ACHN (cell line): ENCODE data around the gene TMEM14A.
A peak's percentile ranks its signal among the peaks of the same experiment; 100 is the strongest.

Experiments used
- DNase-seq: peaks from one replicate; pipeline ENCODE4 v3.0.0-alpha.2; 2015
- in situ Hi-C: cut with HindIII; loops from 2 replicates; pipeline ENCODE4 v1.10.0; 2017; ENCODE audit warnings: low sequenced_read_pairs, low pct_ligation_motif_present, low pct_unique_long_range_greater_than_20kb

The TMEM14A gene

DNA sequence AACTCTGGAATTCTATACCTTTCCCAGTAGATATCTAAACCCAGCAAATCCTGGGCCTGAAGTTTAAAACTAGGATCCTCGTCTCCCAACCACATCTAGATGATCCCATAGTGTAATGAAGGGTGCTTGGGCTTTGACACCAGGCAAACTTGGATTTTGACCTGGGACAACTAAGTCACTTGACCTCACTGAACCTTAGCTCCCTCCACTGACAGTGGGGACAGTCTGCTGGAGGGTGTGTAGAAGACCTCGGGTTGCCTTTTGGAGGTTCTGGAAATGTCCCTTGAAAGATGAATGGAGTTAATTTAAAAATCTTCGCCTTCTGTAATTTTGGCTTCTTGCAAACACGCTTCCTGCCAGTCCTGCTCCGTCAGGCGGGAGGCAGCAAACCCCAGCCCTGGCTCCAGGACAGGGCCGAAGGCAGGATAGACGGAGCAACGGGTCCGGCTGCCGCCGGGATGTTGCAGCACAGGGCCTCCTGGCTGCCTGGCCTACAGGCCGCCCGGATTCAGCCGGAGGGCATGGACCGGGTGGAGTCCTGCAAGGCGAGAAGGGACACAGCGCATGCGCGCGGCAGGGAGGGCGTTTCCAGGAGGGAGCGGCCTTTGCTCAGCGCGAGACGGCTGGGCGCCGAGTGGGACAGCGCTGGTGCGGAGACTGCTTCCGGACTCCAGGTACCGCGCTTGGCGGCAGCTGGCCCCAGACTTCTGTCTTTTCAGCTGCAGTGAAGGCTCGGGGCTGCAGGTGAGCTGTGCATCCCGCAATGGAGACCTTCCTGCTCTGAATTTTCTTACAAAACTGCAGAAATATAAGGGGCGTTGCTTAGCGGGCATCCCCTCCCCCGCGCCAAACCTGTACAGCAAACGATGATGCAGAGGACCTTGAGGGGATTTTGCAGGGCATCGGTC lies at the start of gene TMEM14A:
Gene TMEM14A (plus strand): TSS at position 612 of the 908 bp plus-strand sequence. CDS start 5,990 bp downstream, outside the sequence.
- DNase-seq = peak; percentile 91
- in situ Hi-C loops = loop anchor here (25.0 kb wide), 1 partner anchor 258 kb away; the partner anchor contains the start of gene EFHC1

GRCh38 chr6:52621631-52622030 lies 49.3 kb upstream of the TMEM14A start:
- no peak for DNase-seq
- in situ Hi-C loops = no loop called here

DNA sequence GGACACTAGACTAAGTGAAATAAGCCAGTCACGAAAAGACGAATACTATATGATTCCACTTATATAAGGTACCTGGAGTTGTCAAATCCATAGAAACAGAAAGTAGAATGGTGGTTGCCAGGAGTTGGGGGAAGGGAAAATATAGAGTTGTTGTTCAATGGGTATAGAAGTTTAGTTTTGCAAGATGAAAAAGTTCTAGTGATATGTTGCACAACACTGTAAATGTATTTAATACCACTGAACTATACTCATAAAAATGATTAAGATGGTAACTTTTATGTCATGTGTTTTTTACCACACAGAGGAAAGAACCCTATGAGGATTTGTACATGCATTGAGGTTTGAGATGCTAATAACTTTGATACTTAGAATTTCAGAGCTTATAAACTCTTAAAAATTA lies 48.1 kb upstream of the TMEM14A start:
- no peak for DNase-seq
- in situ Hi-C loops = no loop called here

- in situ Hi-C loops = no loop called here
- no peak for DNase-seq
These were observed 38.9 kb upstream of the TMEM14A start for GRCh38 chr6:52632011-52632410.

DNA sequence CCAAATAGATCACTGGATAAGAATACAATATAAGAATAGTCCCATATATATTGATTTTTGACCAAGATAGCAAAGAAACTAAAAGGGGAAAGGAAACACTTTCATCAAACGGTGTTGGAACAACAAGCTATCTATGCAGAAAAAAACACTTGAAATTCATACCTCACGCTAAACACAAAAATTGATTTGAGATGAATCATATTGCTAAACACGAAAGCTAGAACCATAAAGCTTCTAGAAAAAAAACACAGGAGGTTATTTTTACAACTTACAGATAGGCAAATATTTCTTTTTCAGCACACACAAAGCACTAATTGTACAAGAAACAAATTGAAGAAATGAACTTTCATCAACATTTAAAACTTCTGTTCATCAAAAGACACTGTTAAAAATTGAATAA lies 36.7 kb upstream of the TMEM14A start:
- no peak for DNase-seq
- in situ Hi-C loops = no loop called here

DNA sequence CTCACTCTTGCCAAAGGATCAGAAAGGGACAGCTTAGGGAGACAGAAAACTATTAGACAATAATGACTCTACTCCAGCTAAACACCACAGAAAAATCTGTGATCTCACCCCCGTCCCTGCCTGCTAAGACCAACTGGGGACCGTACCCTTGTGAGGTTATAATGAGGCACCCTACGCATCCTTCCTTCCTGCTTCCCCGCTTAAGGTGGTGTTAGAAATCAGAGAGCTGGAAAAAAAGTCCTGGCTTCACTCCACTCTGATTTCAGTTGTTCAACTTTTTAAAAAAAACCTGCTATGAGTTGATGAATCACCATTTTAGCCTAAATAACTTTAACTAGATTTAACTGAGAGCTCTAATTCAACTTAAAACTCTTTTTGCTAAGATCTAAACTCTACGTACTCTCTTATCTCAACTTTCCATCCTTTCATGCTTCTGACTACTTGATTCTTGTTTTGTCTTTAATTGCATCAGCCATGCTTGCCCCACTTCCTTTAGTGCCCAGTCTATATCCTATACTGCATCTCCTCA lies 35.8 kb upstream of the TMEM14A start:
- no peak for DNase-seq
- in situ Hi-C loops = no loop called here

DNA sequence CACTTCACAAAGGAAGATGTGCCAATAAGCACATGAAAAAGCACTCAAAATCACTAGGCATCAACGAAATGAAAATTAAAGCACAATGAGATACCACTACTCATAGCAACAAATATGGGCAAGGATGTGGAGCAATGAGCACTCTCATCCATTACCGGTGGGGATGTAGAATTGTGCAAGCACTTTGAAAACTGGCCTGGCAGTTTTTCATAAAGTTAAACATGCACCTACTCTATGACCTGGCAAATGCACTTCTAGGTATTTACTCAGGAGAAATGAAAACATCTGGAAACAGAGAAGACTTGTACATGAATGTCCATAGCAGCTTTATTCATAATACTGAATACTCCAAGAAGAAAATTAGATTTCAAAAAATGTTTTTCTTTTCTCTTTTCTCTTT lies 34.1 kb upstream of the TMEM14A start:
- in situ Hi-C loops = no loop called here
- no peak for DNase-seq

GRCh38 chr6:52639493-52639892 lies 31.4 kb upstream of the TMEM14A start:
- in situ Hi-C loops = no loop called here
- no peak for DNase-seq

- in situ Hi-C loops = no loop called here
- DNase-seq = no peak
These were observed 30.7 kb upstream of the TMEM14A start for GRCh38 chr6:52640170-52640569.

GRCh38 chr6:52640916-52641315 lies 30.0 kb upstream of the TMEM14A start:
- in situ Hi-C loops = no loop called here
- DNase-seq = no peak

GRCh38 chr6:52641388-52641787 lies 29.5 kb upstream of the TMEM14A start:
- DNase-seq = no peak
- in situ Hi-C loops = no loop called here

DNA sequence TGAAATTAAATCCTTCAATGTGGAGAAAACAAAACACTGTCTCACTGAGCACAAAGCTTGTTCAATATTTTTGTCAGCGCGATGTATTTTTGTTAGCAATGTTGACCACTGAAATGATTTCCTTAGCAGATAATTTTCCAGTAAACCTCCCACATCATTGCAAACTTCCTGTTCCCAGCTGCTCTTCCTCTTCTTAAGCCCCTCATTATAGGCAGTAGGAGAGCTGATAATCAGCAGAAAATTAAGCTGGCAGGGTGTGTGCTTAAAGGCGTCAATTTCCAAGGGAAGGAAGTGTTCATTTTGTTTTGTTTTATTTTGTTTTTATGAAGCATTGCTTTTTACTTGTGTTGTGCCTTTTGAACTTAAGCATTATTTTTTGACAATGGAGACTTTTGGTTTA lies 29.1 kb upstream of the TMEM14A start:
- DNase-seq = no peak
- in situ Hi-C loops = no loop called here

DNA sequence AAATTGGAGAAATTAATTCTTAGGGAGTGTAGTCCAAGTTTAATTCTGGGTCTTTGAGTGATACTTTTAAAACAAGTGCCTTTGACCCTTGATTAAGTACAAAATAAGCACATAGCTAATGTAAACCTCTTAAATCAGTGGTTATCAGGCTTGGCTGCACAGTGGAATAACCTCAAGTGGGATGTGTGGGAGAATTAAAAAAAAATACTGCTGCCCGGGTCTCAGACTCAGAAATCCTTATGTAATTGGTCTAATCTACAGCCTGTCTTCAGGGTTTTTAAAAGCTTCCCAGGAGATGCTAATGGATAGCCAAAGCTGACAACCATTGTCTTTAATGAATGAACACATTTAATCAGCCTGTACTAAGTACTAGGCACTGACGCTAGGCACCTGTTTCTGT lies 28.5 kb upstream of the TMEM14A start:
- in situ Hi-C loops = no loop called here
- no peak for DNase-seq

GRCh38 chr6:52643158-52643557 lies 27.8 kb upstream of the TMEM14A start:
- in situ Hi-C loops = no loop called here
- DNase-seq = no peak

DNA sequence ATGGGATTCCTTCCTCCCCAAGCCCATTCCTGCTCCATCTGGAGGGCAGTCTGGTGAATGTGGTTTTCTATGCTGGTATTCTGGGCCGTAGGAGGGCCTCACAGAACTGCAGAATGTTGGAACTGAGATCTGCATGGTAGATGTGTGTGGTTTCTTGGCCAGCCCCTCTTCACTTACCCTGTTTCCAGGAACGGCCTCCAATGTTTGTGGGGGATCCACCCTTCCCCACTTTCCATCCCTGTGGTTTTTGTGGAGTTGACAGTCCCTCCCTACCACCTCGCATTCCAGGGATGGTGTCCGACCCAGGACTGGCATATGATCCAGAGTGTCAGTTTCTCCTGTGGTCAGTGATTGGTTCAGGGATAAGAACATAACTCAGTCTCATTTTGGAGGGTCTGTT lies 26.7 kb upstream of the TMEM14A start:
- in situ Hi-C loops = no loop called here
- no peak for DNase-seq

- DNase-seq = no peak
- in situ Hi-C loops = no loop called here
These were observed 24.9 kb upstream of the TMEM14A start for GRCh38 chr6:52645976-52646375.

DNA sequence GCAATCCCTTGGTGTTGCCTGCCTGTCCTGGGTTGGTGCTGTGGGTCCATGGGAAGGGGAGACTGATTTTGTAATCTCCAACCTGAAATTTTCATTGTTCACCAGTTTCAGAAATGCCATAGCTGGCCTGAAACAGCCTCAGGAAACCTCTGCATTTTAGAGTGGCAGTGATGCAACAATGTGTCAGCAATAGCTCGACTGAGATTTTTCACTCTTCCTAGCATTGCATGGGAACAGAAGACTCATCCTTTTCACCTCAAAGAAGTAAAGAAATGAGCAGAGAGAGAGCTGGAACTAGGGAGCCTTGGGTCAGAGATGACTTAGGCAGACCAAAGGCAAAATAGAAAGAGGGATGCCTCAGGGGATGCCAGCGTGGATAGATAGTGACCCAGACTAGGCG lies 23.7 kb upstream of the TMEM14A start:
- no peak for DNase-seq
- in situ Hi-C loops = no loop called here

DNA sequence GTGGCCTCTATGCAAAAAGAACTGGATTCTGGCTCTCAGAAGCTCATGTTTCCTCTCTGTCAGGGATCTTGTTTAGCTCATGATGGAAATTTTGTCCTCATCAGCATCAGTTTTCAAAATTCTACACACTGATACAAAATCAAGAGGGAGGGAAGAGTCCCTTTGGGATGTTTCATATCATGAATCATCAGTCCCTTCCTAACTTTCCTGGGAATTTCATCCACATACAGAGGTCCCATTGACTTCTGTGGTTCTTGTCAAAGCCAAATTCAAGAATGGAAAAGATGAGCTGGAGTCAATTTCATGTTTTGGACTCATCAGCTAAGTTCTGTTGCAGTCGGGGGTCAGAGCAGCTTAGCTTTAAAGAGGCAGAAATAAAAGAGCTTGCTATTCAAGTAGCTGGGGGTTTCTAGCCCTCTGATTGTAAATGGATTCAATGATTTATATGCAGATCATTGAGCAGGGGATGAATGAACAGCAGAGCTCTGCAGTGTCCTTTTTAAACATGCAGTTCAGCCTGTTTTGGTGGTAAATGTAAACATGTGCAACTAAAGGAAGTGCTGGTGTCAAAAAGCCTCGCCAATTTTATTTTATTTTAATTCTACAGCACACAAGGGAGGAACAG lies 21.3 kb upstream of the TMEM14A start:
- no peak for DNase-seq
- in situ Hi-C loops = loop anchor here (25.0 kb wide), 1 partner anchor 237 kb away; the partner anchor contains the start of gene EFHC1

DNA sequence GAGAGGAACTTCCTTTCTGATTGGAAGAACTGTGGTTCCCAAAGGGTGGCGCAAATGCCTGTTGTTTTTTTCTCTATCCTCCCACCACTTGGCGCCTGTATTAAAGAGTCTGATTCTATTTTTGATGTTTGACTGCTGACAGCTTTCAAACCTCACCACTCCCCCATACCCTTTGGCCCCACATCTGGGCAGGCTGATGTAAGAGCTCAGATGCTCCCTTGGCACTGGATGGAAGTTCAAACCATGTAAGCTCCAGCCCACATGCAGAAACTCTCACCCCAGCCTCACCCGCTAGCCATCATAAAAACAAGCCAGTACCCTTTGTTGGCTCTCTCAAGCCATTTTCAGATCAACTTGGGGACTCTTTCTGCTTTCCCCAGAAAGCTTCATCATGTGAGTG lies 20.0 kb upstream of the TMEM14A start:
- in situ Hi-C loops = loop anchor here (25.0 kb wide), 1 partner anchor 239 kb away; the partner anchor contains the start of gene EFHC1
- no peak for DNase-seq
